NT2/D1 (cell line): ENCODE data around the gene NEURL4.
A peak's percentile ranks its signal among the peaks of the same experiment; 100 is the strongest.

Experiments used
- DNase-seq: peaks from one replicate; pipeline ENCODE4 v3.0.0-alpha.2; 2011; ENCODE audit warnings: low read depth, low spot score
- H3K27me3 ChIP-seq: 2 replicates; pipeline ENCODE4 v1.6.0; 2011; ENCODE audit warnings: mild to moderate bottlenecking; ENCODE audit not compliant: insufficient read length, insufficient read depth
- H3K36me3 ChIP-seq: 2 replicates; pipeline ENCODE4 v1.6.1; 2011; ENCODE audit warnings: mild to moderate bottlenecking, low read length, mixed read lengths; ENCODE audit not compliant: insufficient read depth, insufficient read length
- H3K4me1 ChIP-seq: 2 replicates; pipeline ENCODE4 v1.5.1; 2011; ENCODE audit not compliant: insufficient read depth, insufficient read length
- H3K4me3 ChIP-seq: 2 replicates; pipeline ENCODE4 v1.5.1; 2011; ENCODE audit warnings: low read depth; ENCODE audit not compliant: insufficient read length
- H3K9ac ChIP-seq: 2 replicates; pipeline ENCODE4 v1.6.0; 2011; ENCODE audit warnings: low read depth; ENCODE audit not compliant: insufficient read length
- H3K9me3 ChIP-seq: 2 replicates; pipeline ENCODE4 v1.5.1; 2011; ENCODE audit warnings: mild to moderate bottlenecking, low read length; ENCODE audit not compliant: insufficient read depth
- SUZ12 ChIP-seq: IDR thresholded peaks from 2 replicates; pipeline ENCODE4 v1.6.1; 2011; ENCODE audit not compliant: insufficient read length, insufficient read depth; ENCODE audit errors: extremely low read depth
- YY1 ChIP-seq: IDR thresholded peaks from 2 replicates; pipeline ENCODE4 v1.6.1; 2011; ENCODE audit not compliant: insufficient read length, insufficient read depth
- ZNF274 ChIP-seq: IDR thresholded peaks from 2 replicates; pipeline ENCODE4 v1.6.1; 2011; ENCODE audit warnings: mild to moderate bottlenecking, low read depth, low read length

The NEURL4 gene

GRCh38 chr17:7282752-7283321 lies 46.3 kb downstream of the NEURL4 start:
- DNase-seq, result no peak
- Histone ChIP-seq H3K27me3 (peaks cover 14% of the 10 kb centered on the region), H3K9ac (peak overlapping the region; percentile 52), H3K4me1 (no peaks in the 10 kb centered on the region), H3K9me3 (no peaks in the 10 kb centered on the region), H3K36me3 (no peaks in the 10 kb centered on the region), H3K4me3 (peak overlapping the region; percentile 76)
- TF ChIP-seq SUZ12 (no peak), ZNF274 (no peak), YY1 (no peak)

- no peak for DNase-seq
- Histone ChIP-seq H3K36me3 (no peaks in the 10 kb centered on the region), H3K9me3 (no peaks in the 10 kb centered on the region), H3K27me3 (peaks cover 14% of the 10 kb centered on the region), H3K9ac (peak overlapping the region; percentile 79), H3K4me1 (no peaks in the 10 kb centered on the region), H3K4me3 (peak overlapping the region; percentile 76)
- TF ChIP-seq SUZ12 (no peak), YY1 (no peak), ZNF274 (no peak)
These were observed 47.0 kb downstream of the NEURL4 start for GRCh38 chr17:7281953-7282751.

DNA sequence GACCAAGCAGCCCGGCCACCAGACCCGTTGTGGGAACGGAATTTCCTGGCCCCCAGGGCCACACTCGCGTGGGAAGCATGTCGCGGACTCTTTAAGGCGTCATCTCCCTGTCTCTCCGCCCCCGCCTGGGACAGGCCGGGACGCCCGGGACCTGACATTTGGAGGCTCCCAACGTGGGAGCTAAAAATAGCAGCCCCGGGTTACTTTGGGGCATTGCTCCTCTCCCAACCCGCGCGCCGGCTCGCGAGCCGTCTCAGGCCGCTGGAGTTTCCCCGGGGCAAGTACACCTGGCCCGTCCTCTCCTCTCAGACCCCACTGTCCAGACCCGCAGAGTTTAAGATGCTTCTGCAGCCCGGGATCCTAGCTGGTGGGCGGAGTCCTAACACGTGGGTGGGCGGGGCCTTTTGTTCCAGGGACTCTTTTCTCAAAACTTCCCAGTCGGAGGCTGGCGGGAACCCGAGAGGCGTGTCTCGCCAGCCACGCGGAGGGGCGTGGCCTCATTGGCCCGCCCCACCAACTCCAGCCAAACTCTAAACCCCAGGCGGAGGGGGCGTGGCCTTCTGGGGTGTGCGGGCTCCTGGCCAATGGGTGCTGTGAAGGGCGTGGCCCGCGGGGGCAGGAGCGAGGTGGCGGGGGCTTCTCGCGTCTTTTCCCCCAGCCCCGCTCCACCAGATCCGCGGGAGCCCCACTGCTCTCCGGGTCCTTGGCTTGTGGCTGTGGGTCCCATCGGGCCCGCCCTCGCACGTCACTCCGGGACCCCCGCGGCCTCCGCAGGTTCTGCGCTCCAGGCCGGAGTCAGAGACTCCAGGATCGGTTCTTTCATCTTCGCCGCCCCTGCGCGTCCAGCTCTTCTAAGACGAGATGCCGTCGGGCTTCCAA lies 47.8 kb downstream of the NEURL4 start, which contains the start of gene SLC2A4:
Gene SLC2A4, plus strand, starts transcription at position 645 of the 879 bp plus-strand sequence. Its CDS starts 217 bp downstream, at position 862.
- H3K9me3 ChIP-seq, result no peaks in the 10 kb centered on the region
- peak within 1 kb of the TSS; percentile 79 for H3K9ac ChIP-seq
- TF ChIP-seq YY1 (no peak), SUZ12 (no peak), ZNF274 (no peak)
- H3K36me3 ChIP-seq, result no peaks in the 10 kb centered on the region
- DNase-seq, result peak; percentile 88
- H3K4me3 ChIP-seq, result peak within 1 kb of the TSS; percentile 76
- peaks cover 14% of the 10 kb centered on the region for H3K27me3 ChIP-seq
- no peaks in the 10 kb centered on the region for H3K4me1 ChIP-seq

DNA sequence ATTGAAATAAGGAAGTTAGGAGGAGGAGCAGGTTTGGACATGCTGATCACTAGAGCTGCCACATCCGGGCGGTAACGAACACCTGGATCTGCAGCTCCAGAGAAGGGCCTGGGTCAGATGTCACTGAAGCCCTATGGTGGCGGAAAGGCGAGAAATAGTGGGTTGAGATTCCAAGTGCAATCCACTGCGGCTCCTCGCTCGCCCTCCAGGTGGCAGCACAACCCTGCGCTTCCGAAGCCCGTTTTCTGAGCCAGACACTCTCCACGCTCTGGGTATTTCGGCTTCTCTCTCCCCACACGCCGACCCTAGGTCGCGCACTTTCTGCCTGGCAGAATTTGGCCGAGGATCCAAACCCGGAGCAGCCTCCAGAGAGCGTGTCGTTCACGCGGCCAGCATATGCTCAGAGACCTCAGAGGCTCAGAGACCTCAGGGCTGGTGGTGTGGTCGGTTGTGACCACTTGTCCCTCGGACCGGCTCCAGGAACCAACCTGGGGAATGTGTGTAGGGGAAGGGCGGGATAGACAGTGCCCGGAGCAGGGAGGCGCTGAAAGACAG lies 48.5 kb downstream of the NEURL4 start:
- Histone ChIP-seq H3K27me3 (peaks cover 14% of the 10 kb centered on the region), H3K4me3 (peak overlapping the region; percentile 33), H3K4me1 (no peaks in the 10 kb centered on the region), H3K36me3 (no peaks in the 10 kb centered on the region), H3K9me3 (no peaks in the 10 kb centered on the region), H3K9ac (peak overlapping the region; percentile 79)
- TF ChIP-seq YY1, result no peak
- no peak for TF ChIP-seq SUZ12
- no peak for TF ChIP-seq ZNF274
- peak; percentile 63 for DNase-seq

DNA sequence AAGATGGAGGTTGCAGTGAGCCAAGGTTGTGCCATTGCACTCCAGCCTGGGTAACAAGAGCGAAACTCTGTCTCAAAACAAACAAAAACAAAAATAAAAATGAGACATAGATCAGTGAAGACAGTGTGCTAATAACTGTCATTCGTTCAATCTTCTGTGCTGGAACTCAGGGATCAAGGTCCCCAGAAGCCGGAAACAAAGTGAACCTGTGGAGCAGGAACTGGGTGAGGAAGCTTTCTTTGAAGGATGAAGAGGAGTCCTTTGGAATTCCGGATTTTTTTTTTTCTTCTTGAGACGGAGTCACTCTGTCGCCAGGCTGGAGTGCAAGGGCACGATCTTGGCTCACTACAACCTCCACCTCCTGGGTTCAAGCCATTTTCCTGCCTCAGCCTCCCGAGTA lies 49.7 kb downstream of the NEURL4 start:
- TF ChIP-seq SUZ12 (no peak), YY1 (no peak), ZNF274 (no peak)
- H3K27me3 ChIP-seq, result peaks cover 14% of the 10 kb centered on the region
- no peaks in the 10 kb centered on the region for H3K9me3 ChIP-seq
- H3K4me1 ChIP-seq, result no peaks in the 10 kb centered on the region
- no peak overlapping the region for H3K9ac ChIP-seq
- no peaks in the 10 kb centered on the region for H3K36me3 ChIP-seq
- DNase-seq, result no peak
- H3K4me3 ChIP-seq, result no peak overlapping the region

GRCh38 chr17:7266784-7267183 lies 62.4 kb downstream of the NEURL4 start:
- Histone ChIP-seq H3K36me3 (no peaks in the 10 kb centered on the region), H3K27me3 (peaks cover 21% of the 10 kb centered on the region), H3K4me1 (peaks cover 2% of the 10 kb centered on the region), H3K4me3 (no peak overlapping the region), H3K9ac (no peak overlapping the region), H3K9me3 (no peaks in the 10 kb centered on the region)
- TF ChIP-seq ZNF274 (no peak), SUZ12 (no peak), YY1 (no peak)
- DNase-seq, result no peak
